Measurements from ENCODE around the gene PCDH12.

Gene PCDH12

DNA sequence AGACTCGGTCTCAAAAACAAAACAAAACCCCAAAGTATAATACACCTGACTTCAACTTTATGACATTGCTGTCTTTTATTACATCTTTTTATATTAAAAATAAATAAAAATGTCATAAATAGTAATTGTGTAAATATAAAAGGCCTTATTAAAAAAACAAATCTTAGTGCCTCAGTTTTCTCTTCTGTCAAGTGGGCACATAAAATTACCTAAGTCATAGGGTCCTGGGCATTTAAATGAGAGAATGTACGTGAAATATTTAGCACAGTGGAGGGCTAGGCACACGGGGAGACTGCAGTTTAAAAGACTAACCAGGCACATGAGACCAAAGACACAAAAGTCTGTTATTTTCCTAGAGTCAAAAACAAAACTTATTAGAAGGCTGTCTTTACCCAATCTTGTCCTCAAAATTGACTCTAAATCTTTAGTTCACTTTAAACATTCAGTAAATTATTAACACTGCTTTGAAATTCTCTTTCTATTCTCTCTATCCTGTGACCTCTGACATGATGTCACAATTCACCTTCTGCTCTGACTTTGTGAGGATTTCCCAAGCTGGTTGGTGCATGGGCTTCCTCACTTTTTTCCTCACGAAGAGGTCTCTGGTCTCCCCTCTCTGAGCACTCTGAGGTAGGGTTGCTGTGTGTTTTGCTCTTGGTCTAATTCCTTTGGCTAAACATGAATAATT lies 8.4 kb upstream of the PCDH12 start:
- DNase-seq (ENCODE audit: low spot score) = no peak

DNA sequence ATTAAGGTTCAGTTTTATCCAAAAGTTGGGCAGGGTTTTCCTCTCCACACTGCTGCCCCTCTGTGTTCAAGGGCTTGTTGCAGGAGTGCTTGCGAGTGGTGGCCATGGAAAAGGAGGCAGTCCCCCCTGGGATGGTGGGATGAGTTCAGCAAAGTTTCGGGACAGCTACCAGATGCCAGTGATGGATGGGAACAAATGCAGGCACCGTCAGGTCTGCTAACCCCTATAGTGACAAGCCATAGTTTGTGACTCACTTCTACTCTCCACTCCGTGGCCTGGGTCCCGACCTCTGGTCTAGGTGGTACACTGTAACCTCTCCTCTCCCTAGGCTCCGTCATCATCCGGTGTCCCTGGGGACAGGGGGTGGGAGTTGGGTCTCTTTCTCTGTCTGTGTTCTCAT lies 7.1 kb upstream of the PCDH12 start:
- DNase-seq (ENCODE audit: low spot score) = no peak

DNA sequence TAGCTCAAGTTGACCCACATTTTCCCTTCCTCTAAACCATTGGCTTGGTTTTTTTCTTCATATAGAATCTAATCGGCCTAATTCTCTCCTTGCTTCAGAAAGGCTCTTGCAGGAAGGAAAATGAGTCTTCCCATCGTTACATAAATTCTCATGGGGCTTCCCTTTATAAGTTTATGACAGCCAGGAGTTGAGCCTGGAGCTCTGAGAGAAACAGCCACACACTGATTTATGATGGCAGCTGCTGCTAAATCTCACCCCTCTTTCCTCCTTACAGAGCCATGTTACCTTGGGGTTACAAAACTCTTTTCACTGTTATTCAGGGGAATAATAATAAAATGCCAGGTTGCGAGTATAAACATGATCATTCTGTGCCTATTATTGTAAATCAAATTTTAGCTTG lies 5.7 kb upstream of the PCDH12 start:
- no peak for DNase-seq (ENCODE audit: low spot score)

- no peak for DNase-seq (ENCODE audit: low spot score)
Measured at GRCh38 chr5:141961466-141961865, 3.5 kb upstream of the PCDH12 start.

DNA sequence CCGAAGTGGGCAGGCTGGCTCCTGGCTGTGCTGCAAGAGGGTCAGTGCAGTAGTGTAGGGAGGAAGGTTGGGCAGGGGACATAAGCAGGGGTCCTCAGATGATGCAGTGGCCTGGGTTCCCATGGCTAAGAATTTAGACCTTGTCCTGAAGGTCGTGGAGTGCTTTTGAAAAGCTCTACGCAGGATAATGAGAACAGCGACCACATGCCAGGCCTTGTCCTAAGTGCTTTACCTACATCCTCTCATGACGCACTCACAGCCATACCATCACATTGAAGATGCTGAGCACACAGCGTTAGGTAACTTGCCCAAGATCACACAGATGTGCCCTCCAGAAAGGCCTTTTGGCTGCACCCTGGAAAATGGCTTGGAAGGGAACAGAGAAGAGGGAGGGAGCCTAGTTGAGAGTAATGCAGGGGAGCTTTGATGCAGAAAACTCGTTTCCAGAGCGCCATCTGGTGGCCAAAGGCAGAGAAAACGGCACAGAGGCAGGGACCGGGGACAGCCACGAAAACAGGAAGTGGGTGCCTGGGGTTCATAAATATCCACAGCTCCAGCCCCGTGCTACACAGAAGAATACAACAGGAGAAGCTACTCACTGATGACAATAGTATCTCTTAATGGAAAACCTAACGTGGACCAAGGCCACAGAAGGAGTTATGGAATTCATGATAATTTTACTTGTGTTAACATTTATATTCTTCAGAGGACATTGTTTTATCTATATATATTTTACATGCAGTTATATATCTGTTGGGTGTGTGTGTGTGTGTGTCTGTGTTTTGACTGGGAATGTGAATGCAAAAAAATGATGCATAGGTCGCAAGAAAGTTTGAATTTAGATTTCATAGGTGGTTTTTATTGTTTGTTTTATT lies 2.7 kb upstream of the PCDH12 start:
- DNase-seq (ENCODE audit: low spot score) = peak; percentile 93

- DNase-seq (ENCODE audit: low spot score) = peak; percentile 18
Measured at GRCh38 chr5:141960018-141960417, 2.0 kb upstream of the PCDH12 start.

GRCh38 chr5:141958546-141959172 lies 657 bp upstream of the PCDH12 start:
- DNase-seq (ENCODE audit: low spot score) = no peak

DNA sequence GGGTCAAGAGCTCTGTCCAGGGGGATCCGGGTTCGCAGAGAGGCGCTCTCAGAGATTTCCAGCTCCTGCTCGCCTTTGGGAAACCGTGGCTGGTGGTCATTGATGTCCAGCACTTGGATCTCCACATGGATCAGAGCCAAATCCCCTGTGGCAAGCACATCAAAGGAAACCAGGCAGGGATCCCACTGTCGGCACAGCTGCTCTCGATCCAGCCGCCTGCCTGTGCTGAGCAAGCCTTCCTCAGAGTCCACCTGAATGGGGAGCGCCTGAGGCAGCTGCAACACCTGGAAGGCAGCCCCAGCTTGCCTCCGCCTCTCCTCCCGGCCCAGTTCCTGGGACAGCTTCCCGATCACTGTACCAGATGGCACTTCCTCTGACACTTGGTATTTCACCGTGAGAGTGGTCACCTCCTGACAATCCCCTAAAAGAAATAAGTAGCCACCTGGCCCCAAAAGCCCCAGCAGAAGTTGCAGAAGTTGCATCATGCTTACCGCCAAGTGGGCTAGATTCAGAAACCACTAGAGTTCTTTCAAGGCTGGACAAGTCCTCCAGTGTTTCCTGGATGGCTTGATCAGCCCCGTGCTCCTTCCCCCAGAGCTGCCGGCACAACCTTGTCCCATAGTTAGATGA lies 520 bp downstream of the PCDH12 start:
- DNase-seq (ENCODE audit: low spot score) = no peak

- DNase-seq (ENCODE audit: low spot score) = no peak
Measured at GRCh38 chr5:141954194-141954593, 3.8 kb downstream of the PCDH12 start.

GRCh38 chr5:141952020-141952419 lies 6.0 kb downstream of the PCDH12 start:
- DNase-seq (ENCODE audit: low spot score) = no peak

- DNase-seq (ENCODE audit: low spot score) = no peak
Measured at GRCh38 chr5:141951332-141951781, 6.6 kb downstream of the PCDH12 start.

DNA sequence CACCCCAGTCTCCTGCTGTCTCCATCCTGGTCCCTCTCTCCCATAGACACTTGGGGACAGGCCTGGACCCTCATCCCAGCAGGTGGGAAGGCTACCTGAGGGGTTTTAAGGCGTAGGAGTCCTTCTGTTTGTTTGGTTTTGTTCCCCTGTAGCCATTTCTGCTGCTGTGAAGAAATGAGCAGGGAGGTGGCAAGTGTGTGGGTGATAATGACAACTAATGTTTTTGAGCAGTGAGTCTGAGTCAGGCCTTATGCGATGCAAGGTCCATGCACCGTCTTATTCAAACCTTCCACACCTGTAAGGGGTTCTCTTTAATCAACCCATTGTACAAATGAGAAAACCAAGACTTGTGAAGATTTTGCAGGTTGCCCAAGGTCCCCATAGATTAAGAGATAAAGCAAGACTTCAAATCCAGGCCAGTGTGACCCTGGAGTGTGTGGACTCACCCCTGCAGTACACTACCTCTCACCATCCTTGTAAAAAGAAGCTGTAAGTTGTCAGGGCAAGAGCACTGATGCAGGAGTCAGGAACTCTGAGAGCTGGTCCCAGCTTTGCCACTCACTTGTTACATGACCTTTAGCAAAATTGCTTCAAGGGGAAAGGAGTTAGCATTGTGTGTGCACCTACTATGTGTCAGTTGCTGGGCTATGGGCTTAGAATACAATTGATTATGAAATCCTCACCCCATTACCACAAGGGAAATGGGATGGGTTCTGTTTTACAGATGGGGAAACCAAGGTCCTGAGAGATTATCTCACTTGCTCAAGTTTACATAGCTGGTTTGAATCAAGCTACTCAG lies 7.6 kb downstream of the PCDH12 start:
- DNase-seq (ENCODE audit: low spot score) = no peak

DNA sequence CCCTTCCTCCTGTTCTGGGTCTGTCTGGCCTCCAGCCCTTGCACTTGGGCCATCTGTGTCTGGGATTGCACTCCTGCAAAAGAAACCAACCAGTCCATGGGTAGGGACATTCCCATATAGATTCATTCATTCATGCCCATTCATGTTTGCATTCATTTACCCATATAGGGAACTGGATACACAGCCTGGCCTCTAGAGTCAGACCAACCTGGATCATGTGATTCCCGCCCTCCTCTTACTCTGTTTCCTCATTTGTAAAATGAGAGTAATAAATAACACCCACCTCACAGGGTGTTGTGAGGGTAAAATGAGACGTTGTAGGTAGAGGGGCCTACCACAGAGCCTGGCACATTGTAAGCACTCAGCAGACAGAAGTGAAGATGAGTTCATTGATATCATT lies 8.5 kb downstream of the PCDH12 start:
- no peak for DNase-seq (ENCODE audit: low spot score)

DNA sequence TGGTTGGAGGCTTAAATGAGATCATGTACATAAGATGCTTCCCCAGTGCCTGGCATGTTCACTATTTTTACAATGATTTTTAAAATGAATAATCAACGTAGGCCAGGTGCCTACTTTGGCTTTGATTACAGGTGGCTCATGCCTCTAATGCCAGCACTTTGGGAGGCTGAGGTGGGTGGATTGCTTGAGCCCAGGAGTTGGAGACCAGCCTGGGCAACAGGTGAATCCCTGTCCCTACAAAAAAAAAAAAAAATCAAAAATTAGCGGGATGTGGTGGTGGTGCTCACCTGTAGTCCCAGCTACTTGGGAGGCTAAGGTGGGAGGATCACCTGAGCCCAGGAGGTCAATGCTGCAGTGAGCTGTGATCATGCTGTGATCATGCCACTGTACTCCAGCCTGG lies 9.2 kb downstream of the PCDH12 start:
- no peak for DNase-seq (ENCODE audit: low spot score)

GRCh38 chr5:141947316-141947715 lies 10.7 kb downstream of the PCDH12 start:
- no peak for DNase-seq (ENCODE audit: low spot score)

GRCh38 chr5:141945511-141946051 lies 12.4 kb downstream of the PCDH12 start:
- DNase-seq (ENCODE audit: low spot score) = no peak

GRCh38 chr5:141944076-141944475 lies 13.9 kb downstream of the PCDH12 start:
- no peak for DNase-seq (ENCODE audit: low spot score)

DNA sequence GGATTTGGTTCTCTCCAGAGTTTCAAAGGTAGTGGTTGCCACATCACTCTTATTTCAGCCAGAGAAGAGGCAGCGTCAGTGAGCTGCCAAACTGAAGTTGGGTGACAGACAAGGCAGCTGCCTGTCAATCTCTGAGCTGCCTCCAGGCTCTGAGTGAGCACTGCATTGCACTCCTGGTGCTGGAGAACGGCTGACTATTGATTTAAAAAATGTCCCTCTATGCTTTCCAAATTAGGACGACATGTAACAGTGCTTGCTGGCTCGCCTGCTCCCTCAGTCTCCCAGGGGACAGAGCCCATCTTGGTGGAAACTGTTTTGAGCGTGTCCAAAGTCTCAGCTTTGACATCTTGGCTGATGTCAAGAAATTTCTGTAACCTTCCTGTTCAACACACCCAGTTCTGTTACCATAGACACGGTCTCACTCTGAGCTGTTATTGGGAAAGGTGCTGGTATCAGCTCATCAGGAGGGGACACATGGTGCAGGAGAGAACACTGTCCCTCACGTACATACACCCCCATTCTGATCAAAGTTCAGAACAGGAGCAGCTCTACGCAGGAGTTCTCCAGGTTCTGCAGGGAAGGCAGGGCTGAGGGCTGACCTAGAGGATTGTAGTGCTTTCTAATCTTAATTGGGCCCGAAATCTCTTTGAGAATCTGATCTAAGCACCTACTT lies 15.7 kb downstream of the PCDH12 start:
- no peak for DNase-seq (ENCODE audit: low spot score)

GRCh38 chr5:141941779-141942178 lies 16.2 kb downstream of the PCDH12 start:
- no peak for DNase-seq (ENCODE audit: low spot score)

DNA sequence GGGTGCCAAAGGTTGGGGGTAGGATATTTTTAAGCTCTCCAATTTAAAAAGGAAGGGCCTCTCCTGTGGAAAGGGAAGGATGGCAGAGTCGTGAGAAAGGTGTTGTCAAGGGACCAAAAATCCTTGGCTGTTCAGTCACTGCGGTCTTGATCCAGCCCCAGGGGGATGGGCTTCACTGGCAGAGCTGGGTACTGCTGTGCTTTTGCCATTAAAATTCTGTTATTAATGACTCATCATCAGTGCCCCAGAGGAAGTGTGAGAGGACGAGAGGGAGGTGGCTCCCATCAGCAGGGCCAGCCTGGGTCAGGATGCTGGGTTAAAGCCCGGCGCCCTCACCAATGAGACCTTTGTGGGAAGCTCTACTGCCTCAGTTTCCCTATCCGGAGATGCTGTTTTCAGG lies 16.7 kb downstream of the PCDH12 start:
- DNase-seq (ENCODE audit: low spot score) = no peak

Measured in CD4-positive, alpha-beta T cell treated with Interleukin-6 at 100 ng/mL for 8 hours (primary cell).